Stimulated activated CD4-positive, alpha-beta T cell treated with anti-CD3 and anti-CD28 coated beads, Interleukin-2, amount 100 ng/mL, for 48 hours (primary cell): ENCODE measurements around the gene PPRC1.

Experiments used
- DNase-seq, 2 donors: peaks; one replicate each; pipeline ENCODE4 v3.0.0-alpha.2; 2020

PPRC1 gene

GRCh38 chr10:102191956-102192355 is 59.1 kb downstream of the PPRC1 start:
- no peak for DNase-seq

GRCh38 chr10:102195296-102195870 is 62.5 kb downstream of the PPRC1 start:
- DNase-seq = no peak

GRCh38 chr10:102196893-102197292 is 64.1 kb downstream of the PPRC1 start:
- peak in 1 of 2 donors; percentile 12 for DNase-seq

GRCh38 chr10:102198027-102198426 is 65.2 kb downstream of the PPRC1 start:
- DNase-seq = no peak
